ENCODE results near the gene PDLIM1.

Gene PDLIM1

GRCh38 chr10:95196046-95196445 is 94.8 kb downstream of the PDLIM1 start:
- DNase-seq = no peak

DNA sequence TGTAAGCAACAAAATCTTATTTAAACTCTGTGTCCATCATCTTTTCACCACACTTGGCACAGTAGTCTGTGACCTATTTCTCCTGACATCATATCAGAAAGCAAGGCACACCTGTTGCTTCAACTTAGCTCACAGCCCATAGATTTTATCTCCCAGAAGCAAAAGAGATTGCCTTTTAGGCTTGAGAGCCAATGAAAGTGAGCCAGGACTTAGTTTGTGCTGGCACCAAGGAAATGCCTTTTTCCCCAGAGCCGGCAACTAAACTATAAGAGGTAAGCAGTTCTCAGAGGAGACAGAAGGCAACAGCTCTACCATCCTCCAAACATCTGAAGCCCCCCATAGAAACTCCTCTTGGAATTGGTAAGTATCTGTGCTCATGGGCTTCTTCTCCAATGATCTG is 96.9 kb downstream of the PDLIM1 start, which contains the start of gene ACSM6:
Gene ACSM6 (plus strand): TSS at position 295 of the 400 bp plus-strand sequence. CDS start 248 bp downstream, outside the sequence.
- no peak for DNase-seq

DNA sequence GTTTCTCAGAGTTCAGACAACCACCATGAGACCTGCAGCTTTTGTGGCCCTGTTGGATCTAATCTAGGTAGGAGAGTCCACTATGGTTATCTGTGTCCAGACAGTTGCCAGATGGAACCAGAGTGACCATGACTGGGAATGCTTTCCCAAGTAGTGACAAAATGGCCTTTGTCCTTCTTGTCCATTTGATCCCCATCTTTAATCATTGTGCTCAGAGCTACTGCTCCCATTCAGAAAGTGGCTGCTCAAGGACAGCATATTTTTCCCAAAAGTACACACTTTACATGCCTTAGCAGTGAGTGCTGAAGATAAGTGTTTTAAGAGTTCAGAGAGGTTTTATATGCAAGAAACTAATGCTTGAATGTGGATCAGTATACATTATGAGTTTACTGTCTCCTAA is 102.2 kb downstream of the PDLIM1 start:
- no peak for DNase-seq

GRCh38 chr10:95187617-95188016 is 103.2 kb downstream of the PDLIM1 start:
- DNase-seq = no peak

Data from activated CD4-positive, alpha-beta T cell treated with anti-CD3 and anti-CD28 coated beads, Interleukin-2, amount 50 U/mL, for 1 hour (primary cell).